Progenitor cell of endocrine pancreas (in vitro differentiated cells): ENCODE results near the gene NES. TPM values are rescaled to one million over a fixed set of nuclear protein-coding genes. Genes with fewer than 3 reads are reported as not detected.
A peak's percentile ranks its signal among the peaks of the same experiment; 100 is the strongest.

ENCODE experiments used
- DNase-seq: peaks from one replicate; pipeline ENCODE4 v3.0.0; 2021; ENCODE audit warnings: low spot score; ENCODE audit not compliant: unreplicated experiment
- H3K27ac Mint-ChIP-seq: 2 replicates; pipeline ENCODE4 v1.8.0; 2021; ENCODE audit warnings: mild to moderate bottlenecking, moderate library complexity, mixed read lengths
- H3K27me3 Mint-ChIP-seq: 2 replicates; pipeline ENCODE4 v1.8.0; 2021; ENCODE audit warnings: mixed read lengths
- H3K36me3 Mint-ChIP-seq: 2 replicates; pipeline ENCODE4 v1.8.0; 2022; ENCODE audit warnings: mixed read lengths; ENCODE audit not compliant: insufficient read depth
- H3K4me1 Mint-ChIP-seq: 2 replicates; pipeline ENCODE4 v1.8.0; 2021; ENCODE audit warnings: low read depth, mixed read lengths
- H3K4me3 Mint-ChIP-seq: 2 replicates; pipeline ENCODE4 v1.8.0; 2021; ENCODE audit warnings: low read depth, mild to moderate bottlenecking, moderate library complexity, mixed read lengths
- H3K9me3 Mint-ChIP-seq: 2 replicates; pipeline ENCODE4 v1.8.0; 2021; ENCODE audit warnings: low read depth, mixed read lengths
- CTCF ChIP-seq: fragments of 200-600 bp; sonication (generic); IDR thresholded peaks from one replicate; pipeline ENCODE4 v1.5.0; 2021; ENCODE audit warnings: antibody characterized with exemption, mild to moderate bottlenecking; ENCODE audit not compliant: unreplicated experiment
- total RNA-seq: library from RNA; stranded (reverse); gene quantifications from 2 replicates; pipeline ENCODE4 v1.2.1, GENCODE V29; 2021

The NES gene
- total RNA-seq, 1 donor from 2014 or later = 33.9 TPM

- DNase-seq = no peak
- no peak for TF ChIP-seq CTCF
- Mint-ChIP-seq H3K36me3 (peaks cover 4% of the 10 kb centered on the region), H3K27ac (no peak overlapping the region), H3K27me3 (no peaks in the 10 kb centered on the region), H3K4me3 (no peak overlapping the region), H3K4me1 (no peaks in the 10 kb centered on the region), H3K9me3 (no peaks in the 10 kb centered on the region)
These were observed 40.1 kb upstream of the NES start for GRCh38 chr1:156717351-156717750.

GRCh38 chr1:156714830-156715229, 37.6 kb upstream of the NES start:
- TF ChIP-seq CTCF = no peak
- H3K9me3 Mint-ChIP-seq = no peaks in the 10 kb centered on the region
- peaks cover 2% of the 10 kb centered on the region for H3K4me1 Mint-ChIP-seq
- DNase-seq = no peak
- H3K27ac Mint-ChIP-seq = no peak overlapping the region
- H3K4me3 Mint-ChIP-seq = no peak overlapping the region
- H3K36me3 Mint-ChIP-seq = peaks cover 3% of the 10 kb centered on the region
- no peaks in the 10 kb centered on the region for H3K27me3 Mint-ChIP-seq

GRCh38 chr1:156712626-156713025, 35.4 kb upstream of the NES start:
- H3K36me3 Mint-ChIP-seq = peaks cover 3% of the 10 kb centered on the region
- DNase-seq = no peak
- H3K9me3 Mint-ChIP-seq = no peaks in the 10 kb centered on the region
- peaks cover 11% of the 10 kb centered on the region for H3K4me1 Mint-ChIP-seq
- H3K4me3 Mint-ChIP-seq = no peak overlapping the region
- H3K27me3 Mint-ChIP-seq = no peaks in the 10 kb centered on the region
- TF ChIP-seq CTCF = no peak
- peak overlapping the region; percentile 45 for H3K27ac Mint-ChIP-seq

- Mint-ChIP-seq H3K27ac (no peak overlapping the region), H3K27me3 (no peaks in the 10 kb centered on the region), H3K4me1 (peaks cover 17% of the 10 kb centered on the region), H3K9me3 (no peaks in the 10 kb centered on the region), H3K4me3 (no peak overlapping the region), H3K36me3 (no peaks in the 10 kb centered on the region)
- no peak for TF ChIP-seq CTCF
- DNase-seq = no peak
These were observed 34.0 kb upstream of the NES start for GRCh38 chr1:156711011-156711817.

GRCh38 chr1:156709757-156710489, 32.7 kb upstream of the NES start:
- H3K27ac Mint-ChIP-seq = peak overlapping the region; percentile 11
- no peak overlapping the region for H3K4me3 Mint-ChIP-seq
- H3K9me3 Mint-ChIP-seq = no peaks in the 10 kb centered on the region
- H3K36me3 Mint-ChIP-seq = no peaks in the 10 kb centered on the region
- H3K27me3 Mint-ChIP-seq = no peaks in the 10 kb centered on the region
- DNase-seq = no peak
- H3K4me1 Mint-ChIP-seq = peaks cover 19% of the 10 kb centered on the region
- no peak for TF ChIP-seq CTCF
